ENCODE data around the gene METTL26.

GRCh38 chr16:600781-601180 lies 35.3 kb downstream of the METTL26 start:
- TF ChIP-seq EP300 (IDR thresholded peaks at IDR 0.05; ENCODE audit: borderline replicate concordance) (no peak), CEBPB (IDR thresholded peaks at IDR 0.05) (no peak), YY1 (IDR thresholded peaks at IDR 0.05; ENCODE audit: low read depth) (no peak)
